ENCODE results near the gene TPSG1. TPM values are rescaled to one million over a fixed set of nuclear protein-coding genes. Genes with fewer than 3 reads are reported as not detected.

Gene TPSG1
- total RNA-seq, 1 experiment from 2014 or later: not detected

DNA sequence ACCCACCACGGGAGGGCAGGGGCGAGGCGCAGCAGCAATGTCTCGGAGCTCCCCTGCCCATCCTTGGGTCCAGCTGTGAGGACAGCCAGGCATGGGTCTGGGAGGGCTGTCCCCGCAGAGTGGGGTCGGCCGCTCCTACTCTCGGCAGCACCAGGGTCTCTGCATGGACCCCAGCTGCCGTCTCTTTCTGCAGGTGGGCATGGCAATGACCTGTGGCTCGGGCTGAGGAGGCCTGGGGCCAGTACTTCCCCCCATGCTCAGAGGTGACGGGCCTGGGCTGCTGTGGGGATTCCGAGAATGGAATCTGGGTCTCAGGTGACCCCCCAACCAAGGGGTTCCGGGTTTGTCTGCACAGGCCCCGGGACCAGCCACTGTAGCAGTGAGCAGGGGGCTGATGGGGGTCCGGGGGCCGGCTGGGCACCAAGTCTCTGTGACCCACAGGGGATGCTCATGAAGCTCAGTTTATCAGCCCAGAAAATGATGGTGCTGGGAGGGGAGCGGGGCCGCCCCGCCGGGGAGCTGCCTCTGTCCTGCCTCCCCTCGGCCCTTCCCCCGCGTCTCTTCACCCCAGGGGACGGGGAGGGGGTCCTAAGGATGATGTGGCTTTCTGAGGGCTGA, 48.7 kb downstream of the TPSG1 start:
- no peaks in the 10 kb centered on the region for H3K79me1 ChIP-seq (ENCODE audit: insufficient read depth, low read depth, low read length, poor library complexity, severe bottlenecking)
- no peak overlapping the region for H4K8ac ChIP-seq (replicated peaks; ENCODE audit: insufficient read length, low read depth, low read length)
- H4K91ac ChIP-seq (ENCODE audit: insufficient read length, low read depth, low read length): no peak overlapping the region
- no peak overlapping the region for H2AFZ ChIP-seq (ENCODE audit: low read length)
- H2BK120ac ChIP-seq (ENCODE audit: low read depth, low read length, poor library complexity, severe bottlenecking): no peak overlapping the region
- no peaks in the 10 kb centered on the region for H3K9me3 Mint-ChIP-seq
- no peaks in the 10 kb centered on the region for H3K4me1 ChIP-seq (ENCODE audit: insufficient read depth, low read length)
- no peak overlapping the region for H3K23ac ChIP-seq (ENCODE audit: insufficient read length, low read depth, low read length)
- H3K4me2 ChIP-seq (ENCODE audit: insufficient read depth, insufficient read length, low read length): no peak overlapping the region
- peaks cover 2% of the 10 kb centered on the region for H3K23me2 ChIP-seq (ENCODE audit: insufficient read length, low read depth, low read length, poor library complexity, severe bottlenecking)
- H2BK12ac ChIP-seq (ENCODE audit: insufficient read length, low read depth, low read length): no peak overlapping the region
- H3T11ph ChIP-seq (ENCODE audit: low read length): no peak overlapping the region
- H2BK5ac ChIP-seq (ENCODE audit: insufficient read length, low read length): no peak overlapping the region
- H2AK5ac ChIP-seq (ENCODE audit: insufficient read length, low read length): no peak overlapping the region
- no peak overlapping the region for H2BK15ac ChIP-seq (ENCODE audit: low read depth, low read length)
- H2BK20ac ChIP-seq (ENCODE audit: low read depth, low read length, poor library complexity, severe bottlenecking): no peak overlapping the region
- no peaks in the 10 kb centered on the region for H3K9me3 ChIP-seq (ENCODE audit: control insufficient read depth, low read depth, low read length)
- H3K9ac ChIP-seq (ENCODE audit: extremely low read depth, insufficient read length, low read length): no peak overlapping the region
- no peaks in the 10 kb centered on the region for H3K27me3 Mint-ChIP-seq (ENCODE audit: low read depth)
- no CpG with 5 or more reads among the region's 24 CpGs for WGBS (ENCODE audit: extremely low coverage, insufficient read length, low lambda C conversion rate)
- no peak overlapping the region for H3K4me3 Mint-ChIP-seq
- H3K4ac ChIP-seq (ENCODE audit: low read depth, low read length): no peak overlapping the region
- no peak overlapping the region for H3K27ac ChIP-seq (ENCODE audit: insufficient read length, low read depth, low read length)
- H4K20me1 ChIP-seq (ENCODE audit: control insufficient read depth, insufficient read depth, insufficient read length): no peaks in the 10 kb centered on the region
- DNase-seq: no peak
- H3K27me3 ChIP-seq (ENCODE audit: insufficient read depth, low read length): no peaks in the 10 kb centered on the region
- H3K56ac ChIP-seq (ENCODE audit: insufficient read length, low read depth, low read length): no peak overlapping the region
- H3K79me2 ChIP-seq (ENCODE audit: insufficient read depth, low read length): no peaks in the 10 kb centered on the region
- TF ChIP-seq, protein P1, sequence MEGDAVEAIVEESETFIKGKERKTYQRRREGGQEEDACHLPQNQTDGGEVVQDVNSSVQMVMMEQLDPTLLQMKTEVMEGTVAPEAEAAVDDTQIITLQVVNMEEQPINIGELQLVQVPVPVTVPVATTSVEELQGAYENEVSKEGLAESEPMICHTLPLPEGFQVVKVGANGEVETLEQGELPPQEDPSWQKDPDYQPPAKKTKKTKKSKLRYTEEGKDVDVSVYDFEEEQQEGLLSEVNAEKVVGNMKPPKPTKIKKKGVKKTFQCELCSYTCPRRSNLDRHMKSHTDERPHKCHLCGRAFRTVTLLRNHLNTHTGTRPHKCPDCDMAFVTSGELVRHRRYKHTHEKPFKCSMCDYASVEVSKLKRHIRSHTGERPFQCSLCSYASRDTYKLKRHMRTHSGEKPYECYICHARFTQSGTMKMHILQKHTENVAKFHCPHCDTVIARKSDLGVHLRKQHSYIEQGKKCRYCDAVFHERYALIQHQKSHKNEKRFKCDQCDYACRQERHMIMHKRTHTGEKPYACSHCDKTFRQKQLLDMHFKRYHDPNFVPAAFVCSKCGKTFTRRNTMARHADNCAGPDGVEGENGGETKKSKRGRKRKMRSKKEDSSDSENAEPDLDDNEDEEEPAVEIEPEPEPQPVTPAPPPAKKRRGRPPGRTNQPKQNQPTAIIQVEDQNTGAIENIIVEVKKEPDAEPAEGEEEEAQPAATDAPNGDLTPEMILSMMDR (conservative IDR thresholded peaks at IDR 0.05): no peak
- peaks cover 0 to 1% (median 0%) of the 10 kb centered on the region in 3 experiments; a peak in 3 of 7 replicates for H3K36me3 Mint-ChIP-seq (ENCODE audit: insufficient read depth in 1 of 3, low read depth in 3 of 3)
- H3K4me1 Mint-ChIP-seq: peaks cover 0 to 6% of the 10 kb centered on the region in 2 experiments; a peak in 2 of 4 replicates
- no peak overlapping the region for H3K18ac ChIP-seq (ENCODE audit: insufficient read length, low read depth, low read length)
- no peak overlapping the region for H4K5ac ChIP-seq (ENCODE audit: insufficient read length, low read depth, low read length)
- no peak overlapping the region; the same call in 1 of the 2 replicates for H3K14ac ChIP-seq (ENCODE audit: insufficient read depth, low read length)
- no peak overlapping the region for H3K27ac Mint-ChIP-seq

Measured in H9 (cell line).